DMS79 (cell line): ENCODE results near the gene DHRS4L2.
"Not testable (repeated sequence)": the region's sequence is repeated elsewhere in the genome, so short reads cannot be mapped to it uniquely, and the experiment has no call there.

ENCODE experiments used
- DNase-seq: peaks from one replicate; lab custom pipeline; 2025; lab: John Stamatoyannopoulos, UW

DHRS4L2 gene

DNA sequence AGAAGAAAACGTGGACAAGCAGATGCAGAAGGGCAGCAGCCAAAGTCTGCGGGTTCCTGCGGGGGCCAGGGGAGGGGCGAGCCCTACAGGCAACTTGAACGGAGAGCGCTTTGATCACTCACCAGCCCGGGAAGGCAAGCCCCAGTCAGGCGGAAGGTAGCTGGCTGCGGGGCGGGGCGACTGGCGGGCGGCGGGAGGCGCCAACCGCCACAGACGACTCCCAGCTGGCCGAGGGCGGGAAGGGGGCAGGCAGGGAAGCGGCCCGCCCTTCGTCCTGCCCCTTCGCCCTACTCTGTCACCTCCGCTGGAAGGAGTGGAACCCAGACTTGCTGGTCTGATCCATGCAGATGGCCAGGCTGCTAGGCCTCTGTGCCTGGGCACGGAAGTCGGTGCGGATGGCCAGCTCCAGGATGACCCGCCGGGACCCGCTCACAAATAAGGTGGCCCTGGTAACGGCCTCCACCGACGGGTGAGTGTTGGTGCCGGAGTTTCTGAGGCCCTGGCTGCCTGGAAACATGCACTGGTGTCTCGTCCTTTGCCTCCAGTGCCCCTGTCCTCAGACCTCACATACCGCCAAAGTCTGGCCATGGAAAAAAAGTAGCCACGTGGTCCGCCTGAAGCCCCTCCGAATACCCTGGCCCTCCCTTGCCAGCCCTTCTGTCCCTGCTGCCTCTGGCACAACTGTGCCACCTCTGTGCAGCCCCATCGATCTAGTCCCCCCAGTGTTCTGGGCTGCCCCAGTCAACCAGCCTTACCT lies at the start of gene DHRS4L2:
TSS of gene DHRS4L2 (plus strand) at position 323 of the 757 bp plus-strand sequence. CDS start at position 342, 19 bp downstream.
- not testable (repeated sequence) for DNase-seq

DNA sequence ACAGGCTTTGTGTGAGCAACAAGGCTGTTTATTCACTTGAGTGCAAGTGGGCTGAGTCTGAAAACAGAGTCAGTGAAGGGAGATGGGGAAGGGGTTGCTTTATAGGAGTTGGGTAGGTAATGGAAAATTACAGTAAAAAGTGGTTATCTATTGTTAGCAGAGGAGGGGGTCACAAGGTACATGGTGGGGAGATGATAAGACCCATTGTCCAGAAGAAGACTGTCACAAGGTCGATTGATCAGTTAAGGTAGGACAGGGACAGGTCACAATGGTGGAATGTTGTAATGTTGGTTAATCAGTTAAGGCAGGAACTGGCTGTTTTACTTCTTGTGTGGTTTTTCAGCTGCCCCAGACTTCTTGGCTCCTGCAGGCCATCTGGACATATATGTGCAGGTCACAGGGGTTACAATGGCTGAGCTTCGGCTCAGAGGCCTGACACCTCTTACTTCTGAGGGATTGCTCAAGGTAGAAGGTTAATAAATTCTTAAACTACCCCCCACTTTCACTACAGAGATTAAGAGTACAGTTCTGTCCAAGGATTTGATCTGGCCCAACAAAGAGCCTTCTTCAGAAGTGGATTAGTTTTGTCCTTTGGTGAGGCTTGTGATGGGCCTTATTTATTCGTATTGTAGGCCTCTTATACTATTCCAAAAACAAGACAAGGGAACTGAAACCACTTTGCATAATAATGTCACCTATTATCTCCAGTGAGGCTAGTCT lies 49.0 kb upstream of the DHRS4L2 start:
- no peak for DNase-seq

DNA sequence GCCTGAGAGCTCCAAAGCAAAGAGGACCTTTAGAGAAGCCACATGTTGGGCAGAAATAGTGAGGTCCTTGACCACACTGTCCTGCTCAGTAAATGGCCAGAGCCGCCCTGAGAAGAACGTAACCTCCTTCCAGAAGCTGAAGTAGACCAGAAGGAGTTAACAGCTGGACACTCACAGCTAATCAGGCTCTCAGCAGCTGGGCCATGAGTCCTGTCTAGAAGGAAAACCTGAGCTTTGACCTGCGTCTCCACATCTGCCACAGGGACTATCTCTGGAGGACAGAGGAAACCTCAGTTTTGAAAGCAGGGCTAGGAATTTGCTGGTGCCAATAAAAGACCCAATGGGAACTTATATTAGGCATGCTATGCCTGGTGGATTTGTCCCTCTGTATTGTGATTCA lies 47.5 kb upstream of the DHRS4L2 start:
- DNase-seq = no peak

DNA sequence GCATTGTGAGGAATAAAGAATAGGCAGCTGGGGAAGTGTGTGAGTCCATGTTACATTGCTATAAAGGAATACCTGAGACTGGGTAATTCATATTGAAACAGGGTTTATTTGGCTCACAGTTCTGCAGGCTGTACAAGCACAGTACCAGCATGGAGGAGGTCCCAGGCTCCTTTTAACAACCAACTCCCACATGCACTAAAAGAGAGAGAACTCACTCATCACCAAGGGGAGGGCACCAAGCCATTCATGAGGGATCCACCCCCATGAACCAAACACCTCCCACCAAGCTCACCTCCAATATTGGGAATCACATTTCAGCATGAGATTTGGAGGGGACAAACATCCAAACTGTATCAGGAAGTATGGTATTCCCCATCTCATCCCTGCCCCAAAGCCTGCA lies 47.1 kb upstream of the DHRS4L2 start:
- no peak for DNase-seq

DNA sequence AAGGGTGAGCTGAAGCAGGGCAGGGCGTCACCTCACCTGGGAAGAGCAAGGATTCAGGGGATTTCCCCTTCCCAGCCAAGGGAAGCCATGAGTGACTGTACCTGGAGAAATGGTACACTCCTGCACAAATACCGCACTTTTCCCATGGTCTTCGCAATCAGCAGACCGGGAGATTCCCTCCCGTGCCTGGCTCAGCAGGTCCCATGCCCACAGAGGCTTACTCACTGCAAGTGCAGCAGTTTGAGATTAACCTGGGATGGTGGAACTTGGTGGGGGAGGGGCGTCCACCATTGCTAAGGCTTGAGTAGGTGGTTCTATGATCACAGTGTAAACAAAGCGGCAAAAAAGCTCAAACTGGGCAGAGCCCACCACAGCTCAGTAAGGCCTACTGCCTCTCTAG lies 46.1 kb upstream of the DHRS4L2 start:
- DNase-seq = no peak

DNA sequence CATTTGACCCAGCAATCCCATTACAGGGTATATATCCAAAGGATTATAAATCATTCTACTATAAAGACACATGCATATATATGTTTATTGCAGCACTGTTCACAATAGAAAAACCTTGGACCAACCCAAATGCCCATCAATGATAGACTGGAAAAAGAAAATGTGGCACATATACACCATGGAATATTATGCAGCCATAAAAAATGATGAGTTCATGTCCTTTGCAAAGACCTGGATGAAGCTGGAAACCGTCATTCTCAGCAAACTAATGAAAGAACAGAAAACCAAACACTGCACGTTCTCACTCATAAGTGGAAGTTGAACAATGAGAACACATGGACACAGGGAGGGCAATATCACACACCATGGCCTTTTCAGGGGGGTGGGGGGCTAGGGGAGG lies 39.7 kb upstream of the DHRS4L2 start:
- DNase-seq = not testable (repeated sequence)

DNA sequence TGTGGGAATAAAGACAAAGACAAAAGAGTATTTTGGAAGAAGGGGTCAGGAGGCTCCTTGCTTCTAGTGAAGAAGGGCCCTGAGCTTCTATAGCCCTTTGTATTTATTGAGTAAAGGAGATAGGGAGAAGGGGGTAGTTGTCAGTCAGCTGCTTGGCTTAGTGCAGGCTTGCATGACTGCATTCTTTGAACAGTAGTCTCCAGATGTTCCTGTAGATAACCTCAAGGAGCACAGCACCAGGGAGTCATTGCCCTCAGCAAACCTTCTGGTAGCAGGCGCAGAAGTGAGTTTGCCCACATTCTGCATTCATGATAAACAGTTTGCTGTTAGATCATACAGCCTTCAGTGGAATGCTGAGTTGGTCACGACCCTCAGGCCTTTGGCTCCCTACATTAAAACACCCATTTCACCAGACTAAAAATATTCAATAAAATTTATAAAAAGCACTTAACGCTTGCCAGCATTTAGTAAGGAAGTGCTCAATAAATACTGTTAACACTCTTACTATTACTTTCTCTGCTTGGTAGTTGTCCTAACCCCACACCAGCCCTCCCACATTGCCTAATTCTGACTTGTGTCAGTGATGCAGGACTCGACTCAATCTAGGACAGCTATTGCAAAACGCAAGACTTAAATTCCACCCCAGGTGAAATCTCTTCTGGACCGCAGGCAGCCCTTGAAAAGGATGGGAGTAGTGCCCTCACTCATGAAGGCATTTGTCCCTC lies 38.2 kb upstream of the DHRS4L2 start:
- no peak for DNase-seq

DNA sequence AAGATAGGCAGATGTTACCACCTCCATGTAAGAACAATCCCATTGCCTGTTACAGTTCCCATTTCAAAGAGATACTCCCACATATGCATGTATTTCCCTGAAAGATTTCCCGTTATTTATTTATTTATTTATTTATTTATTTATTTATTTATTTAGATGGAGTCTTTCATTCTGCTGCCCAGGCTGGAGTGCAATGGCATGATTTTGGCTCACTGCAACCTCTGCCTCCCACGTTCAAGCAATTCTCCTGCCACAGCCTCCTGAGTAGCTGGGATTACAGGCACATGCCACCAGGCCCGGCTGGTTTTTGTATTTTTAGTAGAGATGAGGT lies 37.6 kb upstream of the DHRS4L2 start:
- DNase-seq = not testable (repeated sequence)

DNA sequence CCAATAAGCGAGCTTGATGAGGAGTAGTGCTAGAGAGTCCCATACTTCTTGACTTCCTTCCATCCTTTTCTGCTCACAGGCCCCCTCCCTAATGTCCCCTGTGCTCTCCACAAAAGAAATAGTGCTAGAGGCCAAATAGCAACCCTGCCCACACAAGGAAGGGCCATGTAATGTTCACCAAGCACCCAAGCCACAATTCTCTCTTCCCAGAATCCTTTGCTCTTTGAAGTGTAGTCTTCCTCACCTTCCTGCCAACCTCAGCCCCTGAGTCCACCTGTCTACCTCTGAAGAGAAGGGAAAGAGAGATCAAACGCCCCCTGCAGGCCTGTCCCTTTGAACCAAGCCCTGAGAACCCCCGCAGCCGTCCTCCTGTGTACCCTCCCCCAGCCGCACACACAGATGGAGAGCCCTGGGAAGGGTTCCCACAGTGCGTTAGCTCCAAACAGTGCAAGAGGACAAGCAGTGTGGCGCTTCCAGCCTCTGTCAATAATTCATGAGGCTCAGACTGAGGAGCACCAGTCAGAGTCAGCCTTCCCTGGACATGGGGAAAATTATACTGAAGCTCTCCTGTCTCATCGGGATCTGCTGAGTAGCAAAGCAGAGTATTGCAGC lies 37.0 kb upstream of the DHRS4L2 start:
- no peak for DNase-seq

DNA sequence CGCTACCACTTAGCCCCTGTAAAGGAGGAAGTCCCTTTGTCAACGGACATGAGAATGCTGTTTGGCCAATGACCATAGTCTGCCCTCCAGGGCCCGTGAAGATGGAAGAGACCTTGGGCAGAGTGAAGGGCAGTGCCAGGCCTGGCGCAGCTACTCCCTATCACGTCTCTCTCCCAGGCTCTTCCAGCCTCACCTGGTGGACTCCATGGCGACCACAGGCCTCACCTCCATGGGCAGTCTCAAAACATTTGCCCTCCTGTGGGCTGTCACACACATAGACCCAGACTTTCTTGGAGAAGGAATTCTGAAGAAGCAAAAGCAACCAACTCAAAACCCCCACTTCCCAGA lies 35.6 kb upstream of the DHRS4L2 start:
- DNase-seq = not testable (repeated sequence)

DNA sequence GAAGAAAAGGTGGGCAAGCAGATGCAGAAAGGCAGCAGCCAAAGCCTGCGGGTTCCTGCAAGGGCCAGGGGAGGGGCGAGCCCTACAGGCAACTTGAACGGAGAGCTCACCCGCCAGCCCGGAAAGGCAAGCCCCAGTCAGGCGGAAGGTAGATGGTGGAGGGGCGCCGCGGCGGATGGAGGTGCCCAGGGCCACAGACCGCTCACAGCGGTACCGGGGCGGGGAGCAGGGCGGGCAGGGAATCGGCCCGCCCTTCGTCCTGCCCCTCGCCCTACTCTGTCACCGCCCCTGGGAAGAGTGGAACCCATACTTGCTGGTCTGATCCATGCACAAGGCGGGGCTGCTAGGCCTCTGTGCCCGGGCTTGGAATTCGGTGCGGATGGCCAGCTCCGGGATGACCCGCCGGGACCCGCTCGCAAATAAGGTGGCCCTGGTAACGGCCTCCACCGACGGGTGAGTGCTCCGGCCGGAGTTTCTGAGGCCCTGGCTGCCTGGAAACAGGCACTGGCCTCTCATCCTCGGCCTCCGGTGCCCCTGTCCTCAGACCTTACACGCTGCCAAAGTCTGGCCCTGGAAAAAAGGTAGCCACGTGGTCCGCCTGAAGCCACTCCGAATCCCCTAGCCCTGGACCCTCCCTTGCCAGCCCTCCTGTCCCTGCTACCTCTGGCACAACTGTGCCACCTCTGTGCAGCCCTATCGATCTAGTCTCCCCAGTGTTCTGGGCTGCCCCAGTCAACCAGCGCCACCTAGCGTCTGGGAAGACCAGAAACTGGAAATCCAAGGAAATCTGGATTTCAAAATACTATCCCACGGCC lies 35.1 kb upstream of the DHRS4L2 start, which contains the start of gene DHRS4:
TSS of gene DHRS4 (plus strand) at position 307 of the 815 bp plus-strand sequence. CDS start at position 326, 19 bp downstream.
- peak; percentile 75 for DNase-seq

DNA sequence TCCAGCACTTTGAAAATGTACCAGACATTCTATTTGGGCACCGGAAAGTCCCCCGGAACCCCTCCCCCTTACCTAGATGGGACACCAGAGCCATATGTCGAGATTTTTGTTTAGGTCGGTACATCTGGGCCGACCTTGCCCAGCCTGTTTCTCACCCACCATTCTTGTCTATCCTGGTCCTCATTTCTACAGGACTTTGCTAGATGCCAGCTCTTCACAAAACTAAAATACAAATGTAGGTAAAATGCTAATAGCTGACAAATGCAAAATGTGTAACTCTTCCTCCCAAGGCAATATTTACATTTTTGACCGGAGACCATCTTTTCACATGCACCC lies 34.5 kb upstream of the DHRS4L2 start:
- not testable (repeated sequence) for DNase-seq

DNA sequence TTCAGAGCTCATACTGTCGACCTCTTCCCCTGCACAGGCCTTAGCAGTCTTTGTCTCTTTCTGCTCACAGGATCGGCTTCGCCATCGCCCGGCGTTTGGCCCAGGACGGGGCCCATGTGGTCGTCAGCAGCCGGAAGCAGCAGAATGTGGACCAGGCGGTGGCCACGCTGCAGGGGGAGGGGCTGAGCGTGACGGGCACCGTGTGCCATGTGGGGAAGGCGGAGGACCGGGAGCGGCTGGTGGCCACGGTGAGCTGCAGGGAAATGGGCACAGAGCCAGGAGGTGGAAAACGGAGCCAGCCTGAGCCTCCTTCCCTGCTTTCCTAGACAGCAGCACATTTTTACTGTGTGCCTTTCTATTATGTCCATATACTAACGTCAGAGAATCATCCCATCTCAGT lies 33.8 kb upstream of the DHRS4L2 start:
- DNase-seq = peak; percentile 76

DNA sequence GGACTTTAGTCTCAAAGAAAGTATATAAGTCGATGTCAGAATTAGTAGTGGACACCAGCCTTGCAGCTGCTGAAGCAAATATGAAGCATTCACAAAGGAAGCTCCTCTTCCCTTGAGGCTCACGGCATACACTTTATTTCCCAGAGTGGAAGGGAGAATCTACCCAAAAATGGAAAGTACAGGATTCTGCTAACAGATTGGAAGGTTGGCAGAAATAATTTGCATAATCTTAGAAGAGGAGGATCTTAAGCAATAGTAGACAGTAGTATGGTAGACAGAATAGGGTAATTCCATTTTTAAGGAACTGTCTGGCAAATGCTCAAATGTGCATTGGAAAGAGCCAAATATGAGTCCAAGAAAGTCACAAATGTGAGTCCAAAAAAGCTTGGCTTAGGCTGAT lies 32.9 kb upstream of the DHRS4L2 start:
- DNase-seq = not testable (repeated sequence)

DNA sequence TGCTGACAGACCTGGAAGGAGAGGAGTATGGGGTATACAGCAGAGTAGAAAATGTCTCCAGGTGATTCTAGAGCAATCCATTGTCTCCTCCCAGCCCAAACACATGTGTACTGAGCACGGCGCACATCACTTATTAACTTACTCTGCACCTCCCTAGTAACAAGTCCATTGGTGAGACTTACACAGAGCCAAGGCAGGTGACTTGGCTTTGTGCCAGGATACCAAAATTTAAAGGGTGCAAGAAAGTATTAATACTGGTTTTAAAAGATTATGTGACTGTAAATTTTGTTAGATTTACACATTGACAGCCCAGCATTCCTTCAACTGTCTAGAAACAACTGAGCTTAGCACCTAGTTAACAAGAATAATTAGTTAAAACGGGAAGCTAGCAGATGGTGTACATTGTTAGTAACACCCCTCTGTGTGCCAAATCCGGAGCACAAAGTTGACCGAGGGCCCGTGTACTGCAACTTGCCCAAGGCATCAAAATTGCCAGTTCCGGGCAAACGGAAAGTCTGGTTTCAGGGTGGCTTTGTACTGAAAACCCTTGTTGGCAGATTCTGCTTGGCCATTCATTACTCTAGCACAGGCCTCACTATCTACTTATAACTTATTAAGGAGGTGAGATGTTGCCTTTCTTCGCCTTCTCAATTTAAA lies 30.7 kb upstream of the DHRS4L2 start:
- DNase-seq = not testable (repeated sequence)

DNA sequence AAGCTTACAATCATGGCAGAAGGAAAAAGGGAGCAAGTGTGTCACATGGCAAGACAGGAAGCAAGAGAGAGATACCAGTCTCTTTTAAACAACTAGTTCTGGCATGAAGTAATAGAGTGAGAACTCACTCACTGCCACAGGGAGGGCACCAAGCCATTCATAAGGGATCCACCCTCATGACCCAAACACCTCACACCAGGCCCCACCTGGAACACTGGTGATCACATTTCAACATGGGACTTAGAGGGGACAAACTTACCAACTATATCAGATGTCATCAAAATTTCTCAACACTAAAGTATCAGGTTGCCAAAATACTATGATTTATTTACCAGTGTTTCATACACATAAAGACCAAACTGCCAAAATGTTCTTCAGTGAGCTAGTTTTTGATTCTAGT lies 27.8 kb upstream of the DHRS4L2 start:
- DNase-seq = not testable (repeated sequence)

DNA sequence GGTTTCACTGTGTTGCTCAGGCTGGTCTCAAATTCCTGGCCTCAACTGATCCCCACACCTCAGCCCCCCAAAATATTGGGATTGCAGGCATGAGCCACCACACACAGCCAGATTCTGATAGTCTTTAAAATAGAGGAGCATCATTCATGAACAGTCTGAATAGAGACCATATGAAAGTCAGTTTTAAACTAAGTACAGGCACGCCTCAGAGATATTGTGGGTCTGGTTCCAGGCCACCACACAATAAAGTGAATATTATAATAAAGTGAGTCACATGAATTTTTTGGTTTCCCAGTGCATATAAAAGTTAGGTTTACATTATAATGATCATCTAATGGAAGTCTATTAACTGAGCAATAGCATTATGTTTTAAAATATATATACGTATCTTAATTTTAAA lies 27.0 kb upstream of the DHRS4L2 start:
- DNase-seq = not testable (repeated sequence)

DNA sequence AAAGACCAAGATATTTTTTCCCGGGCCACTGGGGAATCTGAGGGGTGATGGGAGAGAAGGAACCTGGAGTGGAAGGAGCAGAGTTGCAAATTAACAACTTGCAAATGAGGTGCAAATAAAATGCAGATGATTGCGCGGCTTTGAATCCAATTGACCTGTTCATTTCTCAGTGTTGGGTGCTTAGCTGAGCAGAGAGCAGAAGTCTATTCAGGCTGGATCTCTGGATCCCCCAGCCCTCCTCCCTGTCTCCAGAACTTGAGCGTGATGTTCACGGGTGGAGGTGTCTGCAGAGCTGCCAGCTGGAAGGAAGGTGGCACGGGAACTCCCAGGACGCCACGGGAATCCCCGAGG lies 19.6 kb upstream of the DHRS4L2 start:
- not testable (repeated sequence) for DNase-seq

DNA sequence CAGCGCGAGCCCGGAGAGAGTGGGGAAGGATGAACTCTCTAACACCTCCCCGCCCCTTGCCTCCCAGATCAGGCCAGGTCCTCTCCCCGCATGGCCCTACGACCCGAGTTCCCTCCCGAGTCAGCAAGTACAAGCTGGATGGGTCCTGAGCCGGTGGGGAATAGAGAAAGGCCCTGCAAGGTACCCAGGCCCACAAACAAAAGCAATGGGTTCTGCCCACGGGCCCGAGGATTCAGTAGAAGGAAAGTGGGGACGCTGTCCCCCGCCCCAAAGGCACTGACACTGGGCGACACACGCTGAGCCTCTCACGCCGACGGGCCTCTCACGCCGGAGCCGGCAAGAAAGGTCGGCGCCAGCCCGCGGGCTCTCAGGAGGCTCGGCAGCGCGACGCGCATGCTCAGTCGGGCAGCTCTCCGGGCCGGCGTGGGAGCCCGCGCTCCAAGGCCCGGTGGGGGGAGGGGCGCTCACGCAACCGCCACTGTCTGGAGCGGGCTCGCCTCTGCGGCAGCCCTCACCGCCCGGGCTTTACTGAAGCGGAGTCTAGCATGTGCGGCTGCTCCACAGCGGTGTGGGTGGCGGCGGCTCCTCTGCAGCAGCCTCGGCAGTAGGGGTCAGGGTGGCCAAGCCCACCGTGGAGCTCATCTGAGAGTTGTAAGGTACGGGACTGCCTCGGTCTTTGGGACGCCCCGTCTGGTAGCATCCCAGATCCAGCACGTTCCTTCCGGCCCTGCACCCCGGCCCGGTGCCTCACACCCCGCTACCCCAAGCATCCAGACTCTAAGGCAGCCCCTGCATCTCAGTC lies 19.0 kb upstream of the DHRS4L2 start:
- DNase-seq = peak; percentile 3

DNA sequence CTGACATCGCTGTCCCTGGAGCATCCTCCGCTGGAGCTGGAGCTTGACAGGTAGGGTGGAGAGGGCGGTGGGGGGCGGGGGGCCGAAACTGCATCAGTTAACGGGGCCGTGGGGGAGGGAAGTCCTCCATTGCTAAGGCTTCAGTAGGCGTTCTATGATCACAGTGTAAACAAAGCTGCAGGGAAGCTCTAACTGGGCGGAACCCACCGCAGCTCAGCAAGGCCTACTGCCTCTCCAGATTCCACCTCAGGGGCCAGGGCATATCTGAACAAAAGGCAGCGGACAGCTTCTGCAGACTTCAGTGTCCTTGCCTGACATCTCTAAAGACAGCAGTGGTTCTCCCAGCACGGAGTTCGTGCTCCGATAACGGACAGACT lies 18.5 kb upstream of the DHRS4L2 start:
- not testable (repeated sequence) for DNase-seq
